Psoas muscle (tissue), 8 donors: ENCODE data around the gene FAIM2. TPM values are rescaled to one million over a fixed set of nuclear protein-coding genes. Genes with fewer than 3 reads are reported as not detected.

Experiments
- ATAC-seq, 4 donors: fragments of 200-7000 bp; cut with Tn5 transposase; one replicate each; pipeline ENCODE4 v1.9.1; 2020; ENCODE audit warnings: moderate library complexity in 3 of 4, mild to moderate bottlenecking in 2 of 4
- DNase-seq, 2 donors: peaks; one replicate each; pipeline ENCODE4 v3.0.0-alpha.2; 2020
- H3K27ac ChIP-seq: fragments of 200-600 bp; one replicate; pipeline ENCODE4 v1.8.0; 2022
- H3K27me3 ChIP-seq, 3 donors: fragments of 200-600 bp in 1 of 3; one replicate each; pipeline versions ENCODE4 v1.6.1 to v1.8.0; 2013 to 2022; ENCODE audit warnings: low read length in 2 of 3, mild to moderate bottlenecking in 2 of 3, moderate library complexity in 1 of 3; ENCODE audit not compliant: insufficient read depth in 3 of 3
- H3K36me3 ChIP-seq, 2 donors: fragments of 200-600 bp in 1 of 2; one replicate each; pipeline versions ENCODE4 v1.6.1 to v1.8.0; 2013 to 2022; ENCODE audit warnings: low read depth in 1 of 2, mild to moderate bottlenecking in 1 of 2, moderate library complexity in 1 of 2; ENCODE audit not compliant: insufficient read depth in 1 of 2
- H3K4me1 ChIP-seq: fragments of 200-600 bp; one replicate; pipeline ENCODE4 v1.8.0; 2022
- H3K4me3 ChIP-seq: fragments of 200-600 bp; one replicate; pipeline ENCODE4 v1.8.0; 2022; ENCODE audit warnings: mild to moderate bottlenecking
- H3K9me3 ChIP-seq: fragments of 200-600 bp; one replicate; pipeline ENCODE4 v1.8.0; 2022
- CTCF ChIP-seq: fragments of 200-600 bp; IDR thresholded peaks from one replicate; pipeline ENCODE4 v1.8.0; 2022; ENCODE audit warnings: antibody characterized with exemption
- WGBS, 3 donors: extraction: QIAGEN DNeasy Blood & Tissue Kit; methylation state at CpG; one replicate each; pipeline versions ENCODE4 v1.1.6 to v1.1.7; 2013; 5-methylcytosine and 5-hydroxymethylcytosine counted together
- intact Hi-C, 2 donors: fragments of 100-400 bp; cut with DNase I; formaldehyde crosslinking; loops; one replicate each; pipeline versions ENCODE4 v1.11.0 to v1.14.2; 2022
- polyA plus RNA-seq, 3 donors: library from polyadenylated mRNA; stranded (reverse); fragments of 200-250 nt; gene quantifications; one replicate each; pipeline ENCODE4 v1.2.3, GENCODE V29; 2013
- total RNA-seq, 4 donors: library from RNA; stranded (reverse); fragmentation: NEBNext Ultra II Directional in 2 of 4; extraction: Animal tissue kit (Norgen Biotek cat#: 25700) in 2 of 4; gene quantifications; one replicate each; pipeline versions ENCODE4 v1.2.1 to v1.2.4, GENCODE V29; 2021 to 2023
- donor health status: healthy with polysubstance abuse.
- donor health status: DM: no; HTN: no; CAD: no; lungs with moderate emphysema.
- donor health status: Bipolar disorder and iron deficiency.
- donor health status: healthy.
- donor health status: DM: yes; HTN: yes; CAD: no.
- donor health status: DM: no; HTN: no; CAD: no.
- donor health status: DM: no; HTN: no; CAD: no.
- donor health status: DM: yes; HTN: yes; CAD: no.

Gene FAIM2
- total and polyA plus RNA-seq, 7 donors: 0.22 to 1.1 (median 0.58) TPM; not detected in 2

GRCh38 chr12:49921299-49921698, 17.6 kb upstream of the FAIM2 start:
- 72 to 75% (median 74%) methylated on average over 3 of the region's 3 CpGs for WGBS, 3 donors
- H3K27ac ChIP-seq: no peak overlapping the region

GRCh38 chr12:49920915-49921286, 17.2 kb upstream of the FAIM2 start:
- H3K9me3 ChIP-seq: no peaks in the 10 kb centered on the region
- 89 to 93% (median 89%) methylated on average over 3 of the region's 3 CpGs for WGBS, 3 donors
- DNase-seq (no peak), ATAC-seq (no peak)
- intact Hi-C loops: no loop called here
- no peak for TF ChIP-seq CTCF
- no peaks in the 10 kb centered on the region for H3K27me3 ChIP-seq
- no peak overlapping the region for H3K27ac ChIP-seq
- no peak overlapping the region for H3K4me3 ChIP-seq
- H3K36me3 ChIP-seq: no peaks in the 10 kb centered on the region
- no peaks in the 10 kb centered on the region for H3K4me1 ChIP-seq

More at GRCh38 chr12:49921299-49921698, 17.6 kb upstream of the FAIM2 start:
- no peak overlapping the region for H3K4me3 ChIP-seq
- TF ChIP-seq CTCF: no peak
- DNase-seq: no peak
- no peaks in the 10 kb centered on the region for H3K36me3 ChIP-seq
- H3K4me1 ChIP-seq: no peaks in the 10 kb centered on the region
- intact Hi-C loops: no loop called here
- ATAC-seq: no peak
- H3K27me3 ChIP-seq: no peaks in the 10 kb centered on the region
- H3K9me3 ChIP-seq: no peaks in the 10 kb centered on the region

- no peaks in the 10 kb centered on the region for H3K27me3 ChIP-seq
- intact Hi-C loops: no loop called here
- 71 to 73% (median 72%) methylated on average over 12 of the region's 12 CpGs for WGBS, 3 donors
- DNase-seq (no peak), ATAC-seq (no peak)
- H3K27ac ChIP-seq: no peak overlapping the region
- TF ChIP-seq CTCF: no peak
- no peak overlapping the region for H3K4me3 ChIP-seq
- H3K4me1 ChIP-seq: no peaks in the 10 kb centered on the region
- no peaks in the 10 kb centered on the region for H3K36me3 ChIP-seq
- no peaks in the 10 kb centered on the region for H3K9me3 ChIP-seq
Observed at GRCh38 chr12:49920241-49920914, 16.7 kb upstream of the FAIM2 start.

- Histone ChIP-seq H3K27me3 (peaks cover 0 to 1% (median 0%) of the 10 kb centered on the region in 3 donors), H3K27ac (no peak overlapping the region), H3K4me3 (no peak overlapping the region), H3K4me1 (no peaks in the 10 kb centered on the region), H3K9me3 (no peaks in the 10 kb centered on the region), H3K36me3 (no peaks in the 10 kb centered on the region)
- no peak for ATAC-seq
- DNase-seq: no peak
- intact Hi-C loops: no loop called here
- no peak for TF ChIP-seq CTCF
- WGBS, 3 donors: 86 to 89% (median 89%) methylated on average over 5 of the region's 5 CpGs
Observed at GRCh38 chr12:49917788-49918173, 14.1 kb upstream of the FAIM2 start.
